ENCODE results near the gene KIF17.

Gene KIF17

DNA sequence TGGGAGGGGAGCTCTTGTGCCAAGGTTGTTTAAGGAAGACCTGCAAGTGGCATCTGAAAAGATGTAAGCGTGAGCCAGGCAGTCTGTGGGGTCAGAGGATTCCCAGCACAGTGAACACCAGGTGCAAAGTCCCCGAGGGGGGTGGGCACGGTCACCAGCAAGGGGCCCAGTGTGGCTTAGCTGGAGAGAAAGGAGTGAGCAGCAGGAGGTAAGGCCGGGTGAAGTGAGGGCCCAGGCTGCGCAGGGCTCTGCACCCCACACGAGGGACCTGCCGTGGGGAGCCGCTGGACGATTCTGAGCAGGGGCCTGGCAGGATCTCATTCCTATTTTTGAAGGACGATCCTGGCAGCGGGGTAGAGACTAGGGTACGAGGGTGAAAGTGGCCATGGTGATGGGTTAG is 60.8 kb downstream of the KIF17 start:
- no peak for DNase-seq

DNA sequence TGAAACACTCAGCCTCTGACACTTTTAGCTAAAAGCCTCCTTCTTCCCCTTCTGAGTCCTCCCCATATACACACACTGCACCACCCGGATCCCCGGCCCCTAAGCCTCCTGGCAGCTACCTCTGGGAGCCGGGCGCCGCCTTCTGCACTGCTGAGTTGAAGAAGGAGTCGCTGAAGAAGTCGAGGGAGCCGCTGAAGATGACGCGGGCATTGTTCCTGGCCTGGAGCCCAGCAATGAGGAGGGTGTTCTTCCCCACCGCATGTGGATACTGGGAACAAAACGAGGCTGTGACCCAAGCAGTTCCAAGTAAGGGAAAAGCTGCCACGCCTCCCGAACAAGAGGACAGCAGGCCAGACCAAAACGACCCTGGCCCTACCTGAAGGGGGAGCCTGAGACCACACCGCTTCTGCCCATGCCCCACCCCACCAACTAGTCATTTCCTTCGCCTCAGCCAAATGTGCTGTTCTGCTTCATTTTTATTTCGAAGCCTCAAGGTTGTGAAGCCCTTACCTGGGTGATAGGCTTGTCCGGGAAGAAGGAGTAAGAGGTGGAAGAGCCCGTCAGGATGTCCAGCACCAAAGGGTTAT is 63.6 kb downstream of the KIF17 start:
- no peak for DNase-seq

DNA sequence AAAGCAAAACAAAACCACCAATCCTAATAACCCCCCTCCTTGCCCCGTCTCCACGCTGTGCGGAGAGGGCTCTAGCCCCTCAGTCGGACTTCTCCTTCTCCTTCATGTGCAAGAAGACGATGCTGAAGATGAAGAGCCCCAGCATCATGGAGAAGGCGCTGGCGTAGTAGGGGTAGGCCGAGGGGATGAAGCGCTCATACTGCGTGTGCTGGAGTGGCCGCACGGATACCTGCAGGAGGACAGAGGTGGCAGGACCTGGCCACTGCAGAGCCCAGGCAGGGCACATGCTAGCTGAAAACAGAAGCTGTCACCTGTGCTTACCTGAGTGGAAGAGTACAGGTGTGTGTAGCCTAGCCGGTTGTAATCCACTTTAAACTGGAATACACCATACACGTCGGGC is 65.5 kb downstream of the KIF17 start:
- no peak for DNase-seq

DNA sequence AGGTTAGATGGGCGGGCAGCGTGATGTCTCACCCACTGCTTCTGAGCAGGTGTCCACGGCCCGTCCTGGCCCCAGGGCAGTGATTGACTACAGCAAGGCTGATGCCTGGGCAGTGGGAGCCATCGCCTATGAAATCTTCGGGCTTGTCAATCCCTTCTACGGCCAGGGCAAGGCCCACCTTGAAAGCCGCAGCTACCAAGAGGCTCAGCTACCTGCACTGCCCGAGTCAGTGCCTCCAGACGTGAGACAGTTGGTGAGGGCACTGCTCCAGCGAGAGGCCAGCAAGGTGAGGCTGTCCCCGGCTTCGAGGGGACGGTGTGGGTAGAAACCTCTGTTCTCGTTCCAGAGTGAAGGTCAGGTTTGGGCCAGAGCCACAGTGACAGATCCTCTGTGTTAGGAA is 68.9 kb downstream of the KIF17 start:
- no peak for DNase-seq

DNA sequence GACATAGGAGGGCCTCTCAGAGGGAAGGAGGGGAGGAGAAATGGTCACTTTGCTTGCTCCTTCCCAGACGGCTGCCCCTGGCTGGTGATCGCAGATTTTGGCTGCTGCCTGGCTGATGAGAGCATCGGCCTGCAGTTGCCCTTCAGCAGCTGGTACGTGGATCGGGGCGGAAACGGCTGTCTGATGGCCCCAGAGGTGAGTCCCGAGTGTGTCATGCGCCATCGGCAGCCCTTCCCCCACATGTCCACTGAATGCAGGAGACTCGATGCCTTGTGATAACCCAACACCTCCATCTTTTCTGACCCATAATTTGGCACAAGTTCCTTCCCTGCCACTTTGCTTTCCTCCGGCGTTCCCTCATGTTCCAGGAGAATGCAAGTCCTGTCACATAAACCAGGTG is 69.4 kb downstream of the KIF17 start:
- DNase-seq: no peak

DNA sequence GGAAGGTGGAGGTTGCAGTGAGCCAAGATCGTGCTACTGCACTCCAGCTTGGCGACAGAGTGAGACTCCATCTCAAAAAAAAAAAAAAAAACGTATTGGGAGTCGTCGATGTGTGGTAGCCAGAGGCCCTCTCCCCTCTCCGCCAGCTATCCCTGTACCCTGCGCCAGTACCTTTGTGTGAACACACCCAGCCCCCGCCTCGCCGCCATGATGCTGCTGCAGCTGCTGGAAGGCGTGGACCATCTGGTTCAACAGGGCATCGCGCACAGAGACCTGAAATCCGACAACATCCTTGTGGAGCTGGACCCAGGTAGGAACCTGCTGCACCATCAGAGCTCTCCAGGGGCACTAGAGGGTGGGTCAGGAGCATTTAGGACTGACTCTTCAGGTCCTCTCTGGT is 72.4 kb downstream of the KIF17 start:
- DNase-seq: no peak

DNA sequence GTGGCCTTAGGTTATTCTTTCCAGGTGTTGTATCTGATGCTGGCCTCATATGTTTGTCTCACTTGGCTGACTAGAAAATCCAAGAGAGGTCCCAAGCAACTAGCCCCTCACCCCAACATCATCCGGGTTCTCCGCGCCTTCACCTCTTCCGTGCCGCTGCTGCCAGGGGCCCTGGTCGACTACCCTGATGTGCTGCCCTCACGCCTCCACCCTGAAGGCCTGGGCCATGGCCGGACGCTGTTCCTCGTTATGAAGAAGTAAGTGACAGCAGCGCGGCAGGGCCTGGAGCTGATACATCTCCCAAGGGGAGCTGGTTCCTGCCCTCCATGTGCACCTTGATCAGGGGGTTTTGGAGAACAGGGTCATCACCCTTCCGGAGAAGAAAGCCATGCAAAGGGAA is 73.4 kb downstream of the KIF17 start:
- no peak for DNase-seq

DNA sequence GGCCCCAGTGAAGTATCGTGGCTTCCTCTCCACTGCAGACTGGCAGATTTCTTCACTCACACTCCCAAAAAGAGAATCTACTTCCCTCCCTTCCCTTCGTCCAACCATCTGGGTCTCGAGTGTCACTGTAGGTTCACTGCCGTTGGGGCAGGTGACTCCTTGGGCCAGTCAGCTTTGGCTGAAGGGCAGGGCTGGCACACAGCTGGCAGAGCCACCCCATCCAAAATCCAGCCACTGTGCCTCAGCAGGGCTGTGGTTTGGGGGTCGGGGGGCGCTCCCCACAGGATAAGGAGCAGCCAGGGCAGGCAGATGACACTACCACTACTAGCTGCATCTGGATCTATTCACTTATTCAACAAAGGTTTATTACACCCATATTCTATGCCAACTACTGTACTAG is 74.7 kb downstream of the KIF17 start:
- DNase-seq: no peak

DNA sequence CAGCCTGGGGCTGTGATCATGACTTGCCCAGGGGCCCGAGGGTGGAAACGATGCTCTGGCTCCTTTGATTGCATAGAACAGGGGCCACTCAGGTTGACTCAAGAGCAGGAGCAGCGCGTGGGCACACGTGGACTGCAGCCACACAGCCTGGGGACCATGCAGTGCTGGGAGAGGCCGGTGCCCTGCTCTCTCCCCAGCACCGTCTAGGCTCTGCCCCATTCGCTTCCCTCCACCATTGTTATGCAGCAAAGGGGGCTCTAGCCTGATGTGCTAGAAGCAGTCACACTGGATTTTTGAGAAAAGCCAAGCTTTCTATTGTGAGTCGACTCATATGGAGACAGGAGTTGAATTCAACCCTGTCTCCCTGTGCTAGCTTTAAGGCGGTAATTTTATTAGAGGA is 75.8 kb downstream of the KIF17 start:
- no peak for DNase-seq

DNA sequence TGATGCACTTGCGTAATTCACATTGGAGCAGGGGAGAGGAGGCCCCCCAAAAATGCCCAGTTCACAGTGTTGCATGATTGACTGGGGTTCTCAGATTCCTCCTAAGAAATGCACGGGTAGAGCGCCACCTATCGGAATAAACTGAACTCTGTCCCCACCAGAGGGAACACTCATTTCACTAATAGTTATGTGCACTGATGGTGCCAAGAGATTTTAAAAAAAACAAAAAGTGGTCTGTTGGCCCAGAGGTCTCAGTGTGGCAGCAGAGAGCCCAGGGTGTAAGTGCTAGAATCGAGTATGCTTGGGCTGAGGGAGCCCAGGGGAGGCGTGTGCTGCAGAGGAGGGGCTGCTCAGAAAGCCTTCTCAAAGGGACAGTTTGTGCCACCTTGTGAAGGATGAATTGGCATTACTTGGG is 77.6 kb downstream of the KIF17 start:
- DNase-seq: no peak

DNA sequence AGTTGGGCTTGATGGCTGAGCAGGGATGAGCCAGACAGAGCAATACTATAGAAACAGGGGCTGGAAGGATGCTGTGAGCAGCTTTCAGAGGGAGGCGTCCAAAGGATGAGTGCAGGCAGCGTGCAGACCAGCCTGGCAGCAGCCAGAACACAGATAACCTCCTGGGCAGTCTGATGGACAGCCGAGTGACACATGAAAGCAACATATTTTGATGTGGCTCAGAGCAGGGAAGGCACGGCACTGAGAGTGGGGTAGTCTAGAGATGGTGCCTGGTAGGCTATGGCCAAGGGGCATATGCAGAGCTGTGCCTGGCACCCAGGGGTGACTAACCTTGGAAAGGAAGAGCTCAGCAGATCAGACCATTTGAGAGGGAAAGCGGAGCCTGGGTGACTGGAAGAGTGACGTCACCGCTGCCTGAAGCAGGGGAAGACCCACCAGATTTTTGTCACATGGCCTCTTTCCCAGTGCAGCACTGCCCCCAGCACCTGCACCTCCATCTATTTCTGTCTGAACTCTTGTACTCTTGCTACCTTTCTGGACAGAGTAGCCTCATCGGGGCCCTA is 80.9 kb downstream of the KIF17 start:
- DNase-seq: no peak

DNA sequence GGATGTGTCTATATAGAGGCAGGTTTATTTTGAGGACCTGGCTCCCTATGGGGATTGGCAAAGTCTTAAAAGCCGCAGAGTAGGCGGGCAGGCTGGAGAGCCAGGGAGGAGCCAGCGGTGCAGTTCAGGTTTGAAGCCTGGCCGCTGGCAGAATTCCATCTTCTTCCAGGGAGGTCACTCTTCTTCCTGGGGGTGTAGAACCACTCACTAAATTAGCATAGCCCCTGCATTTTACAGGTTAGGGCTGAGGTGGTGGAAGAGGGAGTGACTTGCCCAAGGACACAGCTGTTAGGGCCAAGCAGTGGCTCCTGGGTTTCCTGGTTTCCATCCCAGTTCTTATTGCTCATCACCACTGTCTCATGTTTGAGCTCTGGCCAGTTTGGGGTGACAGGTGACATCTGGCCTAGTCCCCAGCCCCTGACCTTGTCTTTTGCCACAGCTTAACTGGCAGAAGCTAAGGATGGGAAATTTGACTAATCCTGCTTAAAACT is 83.2 kb downstream of the KIF17 start:
- peak; percentile 35 for DNase-seq

DNA sequence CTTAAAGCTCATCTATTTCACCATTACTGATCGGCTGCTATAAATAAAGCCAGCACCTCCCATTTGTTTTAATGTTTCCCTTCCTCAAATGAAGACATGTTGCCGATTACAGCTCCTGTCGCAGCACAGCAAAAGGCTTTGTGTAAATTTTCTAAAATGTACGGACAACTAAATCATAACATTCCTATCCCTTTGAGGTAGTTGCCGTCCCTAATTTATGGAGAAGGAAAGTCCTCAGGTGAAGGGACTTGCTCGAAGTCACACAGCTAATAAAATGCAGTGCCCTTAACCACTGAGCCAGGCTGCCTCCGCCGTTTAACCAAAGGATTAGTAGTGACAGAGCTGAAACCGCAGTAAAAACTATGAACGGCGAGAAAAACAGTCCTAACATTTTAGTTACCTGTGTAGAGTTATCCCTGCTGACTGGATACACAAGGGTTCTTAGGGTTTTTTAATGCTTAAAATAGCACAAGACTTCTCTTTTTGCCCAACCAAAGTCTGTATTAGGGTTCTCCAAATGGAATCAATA is 83.7 kb downstream of the KIF17 start:
- no peak for DNase-seq

DNA sequence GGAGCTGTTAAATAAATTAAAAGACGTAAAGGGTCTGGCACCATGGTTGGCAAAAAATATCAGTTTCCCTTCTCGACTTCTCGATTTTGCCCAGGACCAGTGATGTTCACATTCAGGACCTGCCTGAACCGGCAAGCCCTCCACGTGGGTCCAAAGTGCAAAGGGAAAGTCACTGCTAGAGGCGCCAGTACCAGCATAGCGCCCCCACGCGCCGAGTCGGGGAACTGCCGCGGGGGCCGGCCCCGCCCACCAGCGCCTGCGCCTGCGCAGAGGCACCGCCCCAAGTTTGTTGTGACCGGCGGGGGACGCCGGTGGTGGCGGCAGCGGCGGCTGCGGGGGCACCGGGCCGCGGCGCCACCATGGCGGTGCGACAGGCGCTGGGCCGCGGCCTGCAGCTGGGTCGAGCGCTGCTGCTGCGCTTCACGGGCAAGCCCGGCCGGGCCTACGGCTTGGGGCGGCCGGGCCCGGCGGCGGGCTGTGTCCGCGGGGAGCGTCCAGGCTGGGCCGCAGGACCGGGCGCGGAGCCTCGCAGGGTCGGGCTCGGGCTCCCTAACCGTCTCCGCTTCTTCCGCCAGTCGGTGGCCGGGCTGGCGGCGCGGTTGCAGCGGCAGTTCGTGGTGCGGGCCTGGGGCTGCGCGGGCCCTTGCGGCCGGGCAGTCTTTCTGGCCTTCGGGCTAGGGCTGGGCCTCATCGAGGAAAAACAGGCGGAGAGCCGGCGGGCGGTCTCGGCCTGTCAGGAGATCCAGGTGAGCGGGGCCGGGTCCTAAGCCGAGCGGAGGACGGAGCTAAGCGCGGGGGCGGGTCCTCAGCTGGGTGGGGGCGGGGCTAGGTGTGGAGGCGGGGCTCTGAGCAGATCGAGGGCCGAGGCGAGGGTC is 84.4 kb downstream of the KIF17 start, which contains the start of gene PINK1:
TSS of gene PINK1 (plus strand) at position 269 of the 875 bp plus-strand sequence. CDS start at position 360, 91 bp downstream.
- peak; percentile 88 for DNase-seq

DNA sequence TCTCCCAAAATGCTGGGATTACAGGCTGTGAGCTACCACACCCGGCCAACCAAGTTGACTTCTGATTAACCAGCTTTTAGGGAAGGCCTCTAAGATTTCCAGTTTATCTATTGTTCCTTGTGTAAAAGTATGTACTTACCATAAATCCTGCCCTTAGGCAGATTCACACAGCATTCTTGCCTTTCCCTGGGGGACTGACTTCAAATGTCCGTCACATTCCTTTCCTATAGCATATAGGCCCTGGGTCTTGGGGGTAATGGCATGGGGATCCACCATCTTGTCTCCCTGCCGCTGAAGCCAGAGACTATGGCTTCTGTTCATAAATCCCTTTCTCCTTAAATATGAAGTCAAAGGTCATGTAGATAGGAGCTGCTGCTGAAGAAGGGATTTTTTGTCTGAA is 85.4 kb downstream of the KIF17 start:
- DNase-seq: no peak

DNA sequence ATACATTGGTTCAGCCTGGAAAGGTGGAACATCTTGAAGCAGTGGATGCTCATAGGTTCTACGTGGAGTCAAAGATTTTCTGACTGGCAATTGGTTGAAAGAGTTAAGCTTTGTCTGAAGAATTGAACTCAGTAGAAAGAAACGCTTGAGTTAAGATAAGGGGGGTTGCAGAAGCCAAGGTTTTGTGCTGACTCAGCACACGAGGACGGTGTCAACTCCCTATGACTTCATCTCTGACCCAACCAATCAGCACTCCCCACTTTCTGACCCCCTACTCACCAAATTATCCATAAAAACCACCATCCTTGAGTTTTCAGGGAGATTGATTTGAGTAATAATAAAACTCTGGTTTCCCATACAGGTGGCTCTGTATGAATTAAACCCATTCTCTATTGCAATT is 87.1 kb downstream of the KIF17 start:
- no peak for DNase-seq

DNA sequence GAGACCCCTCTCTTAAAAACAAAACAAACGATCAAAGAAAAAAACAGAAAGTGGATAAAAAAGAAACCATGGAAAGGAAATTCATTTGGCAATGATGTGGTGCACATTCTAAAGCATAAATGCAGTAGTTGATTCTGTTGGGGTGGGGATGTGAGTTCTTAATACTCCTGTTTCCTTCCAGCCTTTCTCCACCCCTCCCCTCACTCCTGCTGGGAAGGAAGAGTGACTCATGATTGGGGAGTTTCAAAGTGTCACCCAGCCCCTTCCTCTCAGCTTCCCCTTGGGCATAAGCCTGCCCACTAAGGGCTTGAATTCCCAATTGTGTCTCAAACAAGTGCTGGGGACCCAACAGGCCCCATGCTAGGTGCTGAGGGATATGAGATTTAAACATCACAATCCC is 91.3 kb downstream of the KIF17 start:
- no peak for DNase-seq

DNA sequence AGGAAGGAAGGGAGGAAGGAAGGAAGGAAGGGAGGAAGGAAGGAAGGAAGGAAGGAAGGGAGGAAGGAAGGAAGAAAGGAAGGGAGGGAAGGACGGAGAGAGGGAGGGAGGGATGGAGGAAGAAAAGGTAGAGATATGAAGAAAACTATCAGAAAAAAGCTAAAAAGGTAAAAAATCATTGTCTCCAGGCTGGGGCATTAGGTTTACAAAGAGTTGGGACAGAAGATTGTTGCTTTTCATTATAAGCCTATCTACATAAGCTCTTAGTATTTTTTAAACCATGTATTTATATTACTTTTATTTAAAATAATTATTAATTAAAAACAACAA is 91.7 kb downstream of the KIF17 start:
- DNase-seq: no peak

DNA sequence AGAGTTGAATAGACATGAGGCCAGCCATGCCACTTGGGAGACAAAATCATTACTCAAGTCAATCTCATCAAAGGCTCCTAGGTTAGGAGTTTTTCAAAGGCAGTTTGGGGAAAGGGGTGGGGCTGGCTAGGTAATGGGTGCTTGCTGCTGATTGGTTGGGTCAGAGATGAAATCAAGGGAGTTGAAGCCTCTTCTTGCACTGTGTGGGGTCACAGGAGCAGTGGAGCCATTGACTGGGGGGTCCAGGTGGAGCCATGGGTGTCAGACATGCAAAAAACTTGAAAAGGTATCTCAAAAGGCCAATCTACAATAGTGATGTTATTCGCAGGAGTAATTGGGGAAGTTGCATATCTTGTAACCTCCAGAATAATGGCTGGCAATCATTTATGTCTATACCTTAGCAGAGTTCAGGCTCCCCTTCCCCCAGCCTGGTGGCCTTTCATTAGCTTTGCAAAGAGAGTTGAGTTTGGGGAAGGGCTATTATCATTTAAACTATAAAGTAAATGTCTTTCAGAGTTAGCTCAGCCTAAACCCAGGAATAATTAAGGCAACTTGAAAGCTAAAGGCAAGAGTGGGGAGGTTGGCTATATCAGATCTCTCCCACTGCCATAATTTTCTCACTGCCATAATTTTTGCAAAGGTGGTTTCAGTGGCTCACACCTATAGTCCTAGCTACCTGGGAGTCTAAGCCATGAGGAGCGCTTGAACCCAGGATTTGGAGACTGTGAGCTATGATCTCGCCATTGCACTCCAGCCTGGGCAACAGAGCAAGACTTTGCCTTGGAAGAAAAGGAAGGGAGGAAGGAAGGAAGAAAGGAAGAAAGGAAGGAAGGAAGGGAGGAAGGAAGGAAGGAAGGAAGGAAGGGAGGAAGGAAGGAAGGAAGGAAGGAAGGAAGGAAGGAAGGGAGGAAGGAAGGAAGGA is 92.4 kb downstream of the KIF17 start:
- no peak for DNase-seq

DNA sequence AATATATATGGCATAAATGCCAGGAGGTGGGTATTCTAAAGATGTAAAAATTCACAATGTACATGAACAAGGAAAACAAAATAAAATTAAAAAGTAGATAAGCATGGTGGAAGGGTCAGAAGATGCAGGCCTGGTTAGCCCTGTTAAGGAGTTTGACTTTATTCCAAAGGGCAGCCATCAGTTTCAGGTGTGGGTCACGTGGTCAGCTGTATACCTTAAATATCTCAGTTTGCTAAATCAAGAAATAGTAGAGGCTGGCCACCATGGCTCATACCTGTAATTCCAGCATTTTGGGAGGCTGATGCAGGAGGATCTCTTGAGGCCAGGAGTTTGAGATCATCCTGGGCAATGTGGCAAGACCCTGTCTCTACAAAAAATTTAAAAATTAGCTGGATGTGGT is 93.1 kb downstream of the KIF17 start:
- DNase-seq: no peak

DNA sequence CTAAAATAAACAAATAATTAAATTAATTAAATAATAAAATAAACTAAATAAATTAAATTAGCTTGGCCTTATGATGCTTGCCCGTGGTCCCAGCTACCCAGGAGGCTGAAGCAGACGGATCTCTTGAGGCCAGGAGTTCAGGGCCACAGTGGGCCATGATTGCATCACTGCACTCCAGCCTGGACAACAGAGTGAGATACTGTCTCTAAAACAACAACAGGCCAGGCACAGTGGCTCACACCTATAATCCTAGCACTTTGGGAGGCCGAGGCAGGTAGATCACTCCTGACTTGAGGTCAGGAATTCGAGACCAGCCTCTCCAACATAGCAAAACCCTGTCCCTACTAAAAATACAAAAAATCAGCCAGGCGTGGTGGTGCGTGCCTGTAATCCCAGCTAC is 96.8 kb downstream of the KIF17 start:
- DNase-seq: no peak

DNA sequence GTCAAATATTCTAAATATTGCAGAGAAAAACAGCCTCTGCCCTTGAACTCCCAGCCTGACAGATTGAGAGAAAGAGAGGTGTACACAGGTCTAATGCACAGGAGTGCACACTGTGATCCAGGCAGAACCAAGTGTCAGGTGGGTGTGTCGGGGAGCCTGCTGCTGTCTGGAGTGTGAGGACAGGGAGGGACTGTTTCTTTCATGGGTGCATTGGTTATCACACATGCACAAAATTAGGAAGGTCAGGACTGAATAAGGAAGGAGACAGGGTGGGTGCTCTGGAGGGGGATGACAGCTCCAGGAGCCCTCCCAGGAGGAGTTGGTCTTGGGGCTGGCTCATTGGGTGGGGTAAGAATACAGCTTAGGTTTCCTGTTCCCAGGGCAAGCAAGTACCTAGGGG is 97.8 kb downstream of the KIF17 start:
- DNase-seq: no peak

DNA sequence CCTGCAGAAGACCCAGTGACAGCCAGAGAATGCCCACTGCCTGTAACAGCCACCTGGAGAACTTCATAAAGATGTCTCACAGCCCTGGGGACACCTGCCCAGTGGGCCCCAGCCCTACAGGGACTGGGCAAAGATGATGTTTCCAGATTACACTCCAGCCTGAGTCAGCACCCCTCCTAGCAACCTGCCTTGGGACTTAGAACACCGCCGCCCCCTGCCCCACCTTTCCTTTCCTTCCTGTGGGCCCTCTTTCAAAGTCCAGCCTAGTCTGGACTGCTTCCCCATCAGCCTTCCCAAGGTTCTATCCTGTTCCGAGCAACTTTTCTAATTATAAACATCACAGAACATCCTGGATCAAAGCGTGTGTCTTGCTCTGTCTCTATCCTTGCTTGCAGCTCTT is 99.3 kb downstream of the KIF17 start:
- DNase-seq: no peak

Measured in right hindlimb (tissue), 1 donor.